Neural progenitor cell (in vitro differentiated cells): ENCODE measurements around the gene MFSD8. TPM values are rescaled to one million over a fixed set of nuclear protein-coding genes. Genes with fewer than 3 reads are reported as not detected.
"Not testable (repeated sequence)": the region's sequence is repeated elsewhere in the genome, so short reads cannot be mapped to it uniquely, and the experiment has no call there.

Experiments
- DNase-seq: peaks from one replicate; pipeline ENCODE4 v3.0.0-alpha.2; 2016; ENCODE audit warnings: low spot score
- H2AFZ ChIP-seq: fragments of 200-600 bp; sonication (generic); replicated peaks from 2 replicates; pipeline ENCODE4 v1.6.1; 2016; ENCODE audit warnings: antibody characterized with exemption
- H3F3A ChIP-seq: fragments of 200-600 bp; sonication (generic); 2 replicates; pipeline ENCODE4 v1.6.1; 2016; ENCODE audit warnings: antibody characterized with exemption, low read depth
- H3K27ac ChIP-seq: fragments of 200-600 bp; sonication (generic); 2 replicates; pipeline ENCODE4 v1.5.1; 2016; ENCODE audit warnings: mild to moderate bottlenecking
- H3K27me3 ChIP-seq: fragments of 200-600 bp; sonication (generic); 2 replicates; pipeline ENCODE4 v1.6.1; 2016; ENCODE audit warnings: mild to moderate bottlenecking, moderate library complexity
- H3K36me3 ChIP-seq: fragments of 200-600 bp; sonication (generic); 2 replicates; pipeline ENCODE4 v1.5.1; 2016
- H3K4me1 ChIP-seq: fragments of 200-600 bp; sonication (generic); 2 replicates; pipeline ENCODE4 v1.6.1; 2016; ENCODE audit warnings: mixed run types
- H3K4me2 ChIP-seq: fragments of 200-600 bp; sonication (generic); 2 replicates; pipeline ENCODE4 v1.6.1; 2016
- H3K4me3 ChIP-seq: fragments of 200-600 bp; sonication (generic); 2 replicates; pipeline ENCODE4 v1.5.1; 2016
- H3K79me2 ChIP-seq: fragments of 200-600 bp; sonication (generic); 2 replicates; pipeline ENCODE4 v1.6.1; 2016; ENCODE audit warnings: low read depth
- H3K9ac ChIP-seq: fragments of 200-600 bp; sonication (generic); 2 replicates; pipeline ENCODE4 v1.6.1; 2016
- H3K9me3 ChIP-seq: fragments of 200-600 bp; sonication (generic); 2 replicates; pipeline ENCODE4 v1.5.1; 2016; ENCODE audit warnings: low read depth
- H4K20me1 ChIP-seq: fragments of 200-600 bp; sonication (generic); 2 replicates; pipeline ENCODE4 v1.6.1; 2016; ENCODE audit warnings: low read depth
- H3K27ac Mint-ChIP-seq: 3 replicates; pipeline ENCODE4 v1.8.0; 2021; ENCODE audit warnings: mixed read lengths
- H3K27me3 Mint-ChIP-seq: 2 replicates; pipeline ENCODE4 v1.8.0; 2022; ENCODE audit warnings: low read depth, mild to moderate bottlenecking, inconsistent platforms, moderate library complexity, mixed read lengths; ENCODE audit not compliant: insufficient read depth
- H3K36me3 Mint-ChIP-seq: 3 replicates; pipeline ENCODE4 v1.8.0; 2021; ENCODE audit warnings: mixed read lengths
- H3K4me1 Mint-ChIP-seq: 3 replicates; pipeline ENCODE4 v1.8.0; 2021; ENCODE audit warnings: mixed read lengths
- H3K4me3 Mint-ChIP-seq: 3 replicates; pipeline ENCODE4 v1.8.0; 2021; ENCODE audit warnings: mild to moderate bottlenecking, moderate library complexity, mixed read lengths
- H3K9me3 Mint-ChIP-seq: 3 replicates; pipeline ENCODE4 v1.8.0; 2020; ENCODE audit warnings: mixed read lengths
- EZH2 ChIP-seq: fragments of 200-600 bp; sonication (generic); IDR thresholded peaks from 2 replicates; pipeline ENCODE4 v1.6.1; 2017; ENCODE audit warnings: antibody characterized with exemption, mild to moderate bottlenecking, moderate library complexity
- EZH2phosphoT487 ChIP-seq: fragments of 200-600 bp; sonication (generic); IDR thresholded peaks from 2 replicates; pipeline ENCODE4 v1.6.1; 2017; ENCODE audit warnings: antibody characterized with exemption
- total RNA-seq: library from RNA; depleted of rRNA; stranded (reverse); fragments of >200 nt; gene quantifications from 2 replicates; pipeline ENCODE4 v1.2.3, GENCODE V29; 2015; ENCODE audit warnings: low replicate concordance
- TF ChIP-seq, protein P1 (sequence below): fragments of 200-600 bp; sonication (generic); IDR thresholded peaks from 2 replicates; pipeline ENCODE4 v1.5.1; 2017; ENCODE audit warnings: antibody characterized with exemption, mild to moderate bottlenecking

The MFSD8 gene
- total RNA-seq, 1 donor from 2014 or later = 46.7 TPM

DNA sequence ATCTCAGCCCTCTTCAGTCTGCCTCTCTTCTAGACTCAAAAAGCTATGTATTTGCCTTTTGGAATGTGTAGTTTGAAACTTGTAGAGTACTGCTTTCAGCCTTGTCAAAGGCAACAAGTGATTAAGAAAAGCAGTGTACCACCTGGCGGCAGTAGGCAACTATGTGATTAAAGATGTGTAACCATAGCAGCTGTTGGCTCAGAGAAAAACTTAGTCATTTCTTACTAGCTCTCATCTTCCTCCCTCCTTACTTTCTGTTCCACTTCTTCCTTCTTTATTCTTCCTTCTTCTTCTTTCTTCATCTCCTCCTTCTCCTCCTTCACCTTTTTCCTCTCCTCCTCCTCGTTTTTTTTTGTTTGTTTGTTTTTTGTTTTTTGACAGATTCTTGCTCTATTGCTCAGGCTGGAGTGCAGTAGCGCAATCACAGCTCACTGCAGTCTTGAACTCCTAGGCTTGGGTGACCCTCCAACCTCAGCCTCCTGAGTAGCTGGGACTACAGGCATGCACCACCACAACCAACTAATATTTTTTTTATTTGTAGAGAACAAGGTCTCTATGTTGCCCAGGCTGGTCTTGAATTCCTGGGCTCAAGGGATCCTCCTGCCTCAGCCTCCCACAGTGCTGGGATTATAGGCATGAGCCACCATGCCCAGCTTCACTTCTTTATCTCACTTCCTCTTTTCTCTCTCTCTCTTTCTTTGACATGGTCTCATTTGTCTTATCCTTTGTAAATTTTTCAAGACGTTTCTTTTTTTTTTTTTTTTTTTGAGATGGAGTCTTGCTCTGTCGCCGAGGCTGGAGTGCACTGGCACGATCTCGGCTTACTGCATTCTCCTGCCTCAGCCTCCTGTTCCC lies 32.8 kb upstream of the MFSD8 start:
- Mint-ChIP-seq H3K4me3 (no peak overlapping the region), H3K36me3 (peaks cover 39% of the 10 kb centered on the region), H3K27ac (no peak overlapping the region), H3K4me1 (no peaks in the 10 kb centered on the region), H3K9me3 (peaks cover 17% of the 10 kb centered on the region), H3K27me3 (no peaks in the 10 kb centered on the region)
- H3K4me2 ChIP-seq = no peak overlapping the region
- H3K27ac ChIP-seq = no peak overlapping the region
- no peaks in the 10 kb centered on the region for H3K4me1 ChIP-seq
- no peak for DNase-seq
- H2AFZ ChIP-seq = no peak overlapping the region
- no peaks in the 10 kb centered on the region for H4K20me1 ChIP-seq
- no peaks in the 10 kb centered on the region for H3F3A ChIP-seq
- H3K79me2 ChIP-seq = no peaks in the 10 kb centered on the region
- H3K36me3 ChIP-seq = peaks cover 10% of the 10 kb centered on the region
- H3K27me3 ChIP-seq = no peaks in the 10 kb centered on the region
- H3K4me3 ChIP-seq = no peak overlapping the region
- TF ChIP-seq, protein P1, sequence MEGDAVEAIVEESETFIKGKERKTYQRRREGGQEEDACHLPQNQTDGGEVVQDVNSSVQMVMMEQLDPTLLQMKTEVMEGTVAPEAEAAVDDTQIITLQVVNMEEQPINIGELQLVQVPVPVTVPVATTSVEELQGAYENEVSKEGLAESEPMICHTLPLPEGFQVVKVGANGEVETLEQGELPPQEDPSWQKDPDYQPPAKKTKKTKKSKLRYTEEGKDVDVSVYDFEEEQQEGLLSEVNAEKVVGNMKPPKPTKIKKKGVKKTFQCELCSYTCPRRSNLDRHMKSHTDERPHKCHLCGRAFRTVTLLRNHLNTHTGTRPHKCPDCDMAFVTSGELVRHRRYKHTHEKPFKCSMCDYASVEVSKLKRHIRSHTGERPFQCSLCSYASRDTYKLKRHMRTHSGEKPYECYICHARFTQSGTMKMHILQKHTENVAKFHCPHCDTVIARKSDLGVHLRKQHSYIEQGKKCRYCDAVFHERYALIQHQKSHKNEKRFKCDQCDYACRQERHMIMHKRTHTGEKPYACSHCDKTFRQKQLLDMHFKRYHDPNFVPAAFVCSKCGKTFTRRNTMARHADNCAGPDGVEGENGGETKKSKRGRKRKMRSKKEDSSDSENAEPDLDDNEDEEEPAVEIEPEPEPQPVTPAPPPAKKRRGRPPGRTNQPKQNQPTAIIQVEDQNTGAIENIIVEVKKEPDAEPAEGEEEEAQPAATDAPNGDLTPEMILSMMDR = peak; percentile 4
- TF ChIP-seq EZH2 (no peak), EZH2phosphoT487 (no peak)
- no peaks in the 10 kb centered on the region for H3K9me3 ChIP-seq
- no peak overlapping the region for H3K9ac ChIP-seq

DNA sequence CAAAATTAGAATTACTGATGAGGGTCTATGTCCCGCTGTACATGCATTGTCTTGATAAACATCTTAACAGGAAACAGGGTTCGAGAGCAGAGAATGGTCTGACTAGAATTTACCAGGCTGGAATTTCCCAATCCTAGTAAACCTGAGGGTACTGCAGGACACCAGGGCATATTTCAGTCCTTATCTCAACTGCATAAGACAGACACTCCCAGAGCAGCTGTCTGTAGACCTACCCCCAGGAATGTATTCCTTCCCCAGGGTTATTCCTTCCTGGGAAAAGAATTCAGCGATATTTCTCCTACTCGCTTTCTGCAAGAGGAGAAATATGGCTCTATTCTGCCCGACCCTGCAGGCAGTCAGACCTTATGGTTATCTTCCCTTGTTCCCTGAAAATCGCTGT lies 31.5 kb upstream of the MFSD8 start:
- not testable (repeated sequence) for H3K27me3 Mint-ChIP-seq

DNA sequence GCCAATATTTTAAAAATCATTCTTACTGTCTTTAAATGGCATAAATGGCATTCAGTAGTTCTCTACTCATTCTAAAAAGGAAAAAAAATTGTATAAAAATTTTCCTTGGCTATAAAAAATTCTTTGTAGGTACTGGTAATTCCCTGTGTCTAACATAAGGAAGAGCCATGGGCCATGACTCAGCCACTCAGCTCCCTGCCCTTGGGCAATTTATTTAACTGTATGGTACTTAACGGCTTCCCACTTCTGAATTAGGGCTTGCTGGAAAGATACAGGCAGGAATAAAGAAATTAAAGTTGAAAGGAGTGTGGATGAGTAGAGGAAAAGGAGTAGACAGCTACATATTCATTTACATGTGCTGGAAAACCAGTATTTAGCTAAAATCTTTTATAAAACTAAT lies 30.8 kb upstream of the MFSD8 start:
- TF ChIP-seq EZH2phosphoT487 = no peak
- TF ChIP-seq EZH2 = no peak
- TF ChIP-seq, protein P1 = no peak
- peaks cover 10% of the 10 kb centered on the region for H3K36me3 ChIP-seq
- no peaks in the 10 kb centered on the region for H3K4me1 Mint-ChIP-seq
- no peaks in the 10 kb centered on the region for H3K27me3 ChIP-seq
- no peak overlapping the region for H3K4me3 ChIP-seq
- peaks cover 33% of the 10 kb centered on the region for H3K36me3 Mint-ChIP-seq
- H3K9me3 Mint-ChIP-seq = peaks cover 16% of the 10 kb centered on the region
- H3K27me3 Mint-ChIP-seq = peaks cover 1% of the 10 kb centered on the region
- H3K4me1 ChIP-seq = no peaks in the 10 kb centered on the region
- H4K20me1 ChIP-seq = no peaks in the 10 kb centered on the region
- no peaks in the 10 kb centered on the region for H3F3A ChIP-seq
- no peak overlapping the region for H3K4me3 Mint-ChIP-seq
- no peak overlapping the region for H3K9ac ChIP-seq
- DNase-seq = no peak
- H3K79me2 ChIP-seq = no peaks in the 10 kb centered on the region
- H3K4me2 ChIP-seq = no peak overlapping the region
- no peaks in the 10 kb centered on the region for H3K9me3 ChIP-seq
- no peak overlapping the region for H3K27ac Mint-ChIP-seq
- H3K27ac ChIP-seq = no peak overlapping the region
- H2AFZ ChIP-seq = no peak overlapping the region

More for the DNA sequence above, 31.5 kb upstream of the MFSD8 start:
- not testable (repeated sequence) for H3K4me1 Mint-ChIP-seq, H3F3A ChIP-seq, H3K4me3 Mint-ChIP-seq, H3K9ac ChIP-seq, DNase-seq, H3K9me3 ChIP-seq, H3K4me3 ChIP-seq, H3K27ac ChIP-seq, H3K79me2 ChIP-seq, H3K4me2 ChIP-seq, H3K36me3 ChIP-seq, H3K4me1 ChIP-seq, H3K27ac Mint-ChIP-seq, H4K20me1 ChIP-seq, H3K27me3 ChIP-seq, H2AFZ ChIP-seq
- H3K9me3 Mint-ChIP-seq = peaks cover 16% of the 10 kb centered on the region
- peaks cover 37% of the 10 kb centered on the region for H3K36me3 Mint-ChIP-seq

DNA sequence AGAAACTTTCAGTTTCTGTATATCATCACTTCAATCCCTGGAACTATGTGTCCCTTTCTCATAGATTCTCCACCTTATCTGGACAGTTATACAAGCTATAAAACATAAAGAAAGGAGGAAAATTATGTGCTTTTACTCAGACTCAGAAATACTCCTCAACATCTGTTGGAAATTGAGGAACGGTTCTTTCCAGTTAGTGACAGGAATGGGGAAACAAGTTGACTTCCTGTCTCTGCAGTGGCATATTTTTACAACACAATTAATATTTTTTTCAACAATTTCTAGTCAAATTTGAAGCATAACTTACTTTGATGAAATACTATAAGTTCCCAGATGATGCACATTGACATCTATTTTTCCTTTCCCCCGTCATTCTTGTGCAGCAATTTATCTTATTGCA lies 28.2 kb upstream of the MFSD8 start:
- Mint-ChIP-seq H3K27me3 (peaks cover 3% of the 10 kb centered on the region), H3K9me3 (peaks cover 9% of the 10 kb centered on the region), H3K36me3 (peaks cover 13% of the 10 kb centered on the region), H3K4me1 (no peaks in the 10 kb centered on the region), H3K4me3 (no peak overlapping the region), H3K27ac (no peak overlapping the region)
- TF ChIP-seq EZH2phosphoT487 (no peak), EZH2 (no peak)
- TF ChIP-seq, protein P1 = no peak
- no peaks in the 10 kb centered on the region for H3K27me3 ChIP-seq
- H3K4me3 ChIP-seq = no peak overlapping the region
- peaks cover 4% of the 10 kb centered on the region for H3K36me3 ChIP-seq
- no peaks in the 10 kb centered on the region for H3F3A ChIP-seq
- no peaks in the 10 kb centered on the region for H3K9me3 ChIP-seq
- H3K4me2 ChIP-seq = no peak overlapping the region
- H4K20me1 ChIP-seq = no peaks in the 10 kb centered on the region
- no peak for DNase-seq
- H2AFZ ChIP-seq = no peak overlapping the region
- no peaks in the 10 kb centered on the region for H3K79me2 ChIP-seq
- H3K9ac ChIP-seq = no peak overlapping the region
- no peak overlapping the region for H3K27ac ChIP-seq
- no peaks in the 10 kb centered on the region for H3K4me1 ChIP-seq
